SK-N-SH treated with all-trans-retinoic acid at 6 μM for 48 hours (cell line): ENCODE data around the gene BICD1.

Experiments
- ARNTL ChIP-seq: fragments of 450-650 bp; formaldehyde crosslinking; IDR thresholded peaks from 2 replicates; pipeline ENCODE4 v1.5.0; 2020; ENCODE audit warnings: low read depth, mild to moderate bottlenecking, moderate library complexity, borderline replicate concordance
- CSRNP3 ChIP-seq: fragments of 250-450 bp; sonication (Bioruptor Pico); IDR thresholded peaks from 2 replicates; pipeline ENCODE4 v1.5.1; 2021; ENCODE audit warnings: mild to moderate bottlenecking, moderate library complexity
- ESRRG ChIP-seq: fragments of 250-450 bp; sonication (Bioruptor Pico); IDR thresholded peaks from 2 replicates; pipeline ENCODE4 v1.6.1; 2021; ENCODE audit warnings: mild to moderate bottlenecking
- PATZ1 ChIP-seq: fragments of 250-450 bp; sonication (Bioruptor Pico); IDR thresholded peaks from 2 replicates; pipeline ENCODE4 v1.8.0; 2020; ENCODE audit warnings: mild to moderate bottlenecking, moderate library complexity, borderline replicate concordance
- SNAI2 ChIP-seq: fragments of 250-450 bp; sonication (Bioruptor Pico); IDR thresholded peaks from 2 replicates; pipeline ENCODE4 v1.5.0; 2020; ENCODE audit warnings: mild to moderate bottlenecking, moderate library complexity
- TCF4 ChIP-seq: fragments of 250-450 bp; sonication (Bioruptor Pico); IDR thresholded peaks from 2 replicates; pipeline ENCODE4 v1.8.0; 2021; ENCODE audit warnings: mild to moderate bottlenecking, moderate library complexity, borderline replicate concordance
- ZC3H10 ChIP-seq: fragments of 250-450 bp; sonication (Bioruptor Pico); IDR thresholded peaks from 2 replicates; pipeline ENCODE4 v1.5.1; 2021; ENCODE audit warnings: mild to moderate bottlenecking, moderate library complexity
- ZFP3 ChIP-seq: fragments of 250-450 bp; sonication (Bioruptor Pico); IDR thresholded peaks from 2 replicates; pipeline ENCODE4 v1.5.0; 2020; ENCODE audit warnings: mild to moderate bottlenecking, moderate library complexity
- ZNF565 ChIP-seq: fragments of 450-650 bp; formaldehyde crosslinking; conservative IDR thresholded peaks from 2 replicates; pipeline ENCODE4 v1.5.0; 2020; ENCODE audit warnings: low read depth, mild to moderate bottlenecking, moderate library complexity

GRCh38 chr12:32124637-32125036 is 18.0 kb downstream of the BICD1 start:
- TF ChIP-seq PATZ1 (CRISPR knock-in tag), result no peak
- TF ChIP-seq ZC3H10, result no peak
- no peak for TF ChIP-seq ZFP3 (CRISPR knock-in tag)
- no peak for TF ChIP-seq CSRNP3 (CRISPR knock-in tag)
- no peak for TF ChIP-seq SNAI2 (CRISPR knock-in tag)
- no peak for TF ChIP-seq TCF4 (CRISPR knock-in tag)
- TF ChIP-seq ZNF565, result no peak
- no peak for TF ChIP-seq ESRRG
- no peak for TF ChIP-seq ARNTL (CRISPR knock-in tag)
